Umbilical cord (tissue), 2 donors: ENCODE measurements around the gene LRRC43. TPM values are rescaled to one million over a fixed set of nuclear protein-coding genes. Genes with fewer than 3 reads are reported as not detected.

Source experiments
- DNase-seq: peaks from one replicate; pipeline ENCODE4 v3.0.0-alpha.2; 2015; ENCODE audit warnings: low spot score
- total RNA-seq: library from RNA; depleted of rRNA; stranded (reverse); fragments of >200 nt; gene quantifications from one replicate; pipeline ENCODE4 v1.2.3, GENCODE V29; 2014; ENCODE audit warnings: low replicate concordance; ENCODE audit not compliant: insufficient read depth

Gene LRRC43
- total RNA-seq, 1 donor from 2014 or later = 1.7 TPM

DNA sequence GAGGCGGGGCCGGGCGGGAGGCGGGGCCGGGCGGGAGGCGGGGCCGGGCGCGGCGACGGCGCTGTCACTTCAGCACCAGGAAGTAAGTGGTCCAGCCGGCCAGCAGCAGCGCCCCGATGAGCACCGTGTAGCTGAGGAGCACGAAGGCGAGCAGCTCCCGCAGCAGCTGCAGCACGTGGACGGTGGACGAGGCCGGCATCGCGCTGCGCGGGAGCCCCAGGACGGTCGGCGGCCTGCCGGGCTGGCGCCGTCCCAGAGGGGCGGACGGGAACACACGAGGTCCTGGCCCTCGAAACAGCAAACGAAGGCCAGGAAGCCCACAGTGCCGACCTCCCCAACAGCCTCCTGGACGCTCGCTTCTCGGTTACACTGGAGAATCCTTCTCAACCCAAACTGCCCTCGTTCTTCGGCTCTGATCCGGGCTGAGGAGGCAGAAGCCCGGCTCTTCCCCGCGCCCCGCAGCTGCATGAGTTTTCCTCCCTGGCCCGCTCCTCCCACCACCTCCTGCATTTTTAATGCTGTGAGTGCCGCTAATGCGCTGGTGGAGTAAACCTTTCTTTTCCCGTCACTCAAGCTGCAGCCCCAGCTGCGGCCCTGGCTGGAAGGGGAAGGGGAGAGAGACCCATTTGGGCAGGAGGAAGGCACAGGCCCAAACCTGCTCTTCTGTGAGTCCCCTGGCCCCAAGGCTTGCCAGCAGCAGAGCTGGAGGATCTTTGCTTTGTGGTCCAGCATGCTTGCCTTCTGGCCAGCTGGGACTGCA, 43.6 kb downstream of the LRRC43 start:
- DNase-seq = no peak

DNA sequence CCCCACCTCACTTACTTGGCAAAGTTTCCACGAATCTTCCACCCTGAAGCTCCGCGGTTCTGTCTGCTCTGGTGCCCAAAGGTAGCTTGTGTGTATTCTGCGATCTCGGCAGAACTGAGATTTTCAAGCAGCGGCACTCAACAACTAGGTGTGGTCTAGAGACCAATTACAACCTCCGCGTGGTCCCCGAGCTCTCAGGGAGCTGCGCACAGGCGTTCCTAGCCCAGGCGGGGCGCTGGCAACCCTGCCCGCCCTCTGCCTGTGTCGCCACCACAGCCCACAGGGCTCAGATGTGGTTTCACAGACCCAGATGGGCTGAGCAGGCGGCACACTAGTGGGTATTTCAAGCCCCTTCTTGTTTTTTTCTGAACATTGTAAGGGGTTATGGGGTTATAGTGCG, 44.4 kb downstream of the LRRC43 start:
- DNase-seq = no peak

DNA sequence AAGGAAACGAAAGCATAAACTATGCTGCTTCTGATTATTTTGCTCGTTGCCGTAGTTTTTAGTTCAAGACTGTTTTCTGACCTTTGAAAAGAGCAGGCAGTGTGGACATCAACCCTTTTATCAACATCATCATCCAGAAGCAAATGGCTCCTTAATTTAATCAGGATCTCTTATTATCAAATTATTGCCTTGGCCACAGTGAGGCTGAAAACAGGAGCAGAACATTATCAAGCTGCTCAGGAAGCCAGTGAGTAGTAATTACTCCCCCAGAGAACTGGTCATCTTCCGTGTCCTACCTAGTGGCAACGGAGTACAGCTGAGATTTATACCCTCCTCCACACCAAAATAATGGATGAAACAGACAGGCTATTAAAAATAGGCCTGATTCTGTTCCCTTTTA, 45.2 kb downstream of the LRRC43 start:
- DNase-seq = no peak

DNA sequence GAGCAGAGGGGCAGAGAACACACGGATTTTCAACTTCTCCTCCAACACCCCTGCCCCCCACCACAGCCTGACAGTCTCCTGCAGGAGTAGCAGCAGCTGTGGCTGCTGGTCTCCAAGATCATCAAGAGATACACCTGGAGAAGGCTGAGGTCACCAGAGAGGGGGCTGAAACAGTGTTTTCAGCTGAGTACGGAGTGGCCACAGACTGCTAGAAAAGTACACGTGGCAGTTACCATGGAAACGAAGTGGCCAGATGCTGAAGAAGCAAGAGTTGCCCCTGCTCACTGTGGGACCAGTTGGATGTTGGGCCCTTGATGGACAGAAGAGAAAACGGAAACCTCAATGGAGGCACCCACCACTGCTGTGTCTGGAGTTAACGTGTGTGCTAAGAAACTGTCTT, 47.9 kb downstream of the LRRC43 start:
- DNase-seq = no peak

DNA sequence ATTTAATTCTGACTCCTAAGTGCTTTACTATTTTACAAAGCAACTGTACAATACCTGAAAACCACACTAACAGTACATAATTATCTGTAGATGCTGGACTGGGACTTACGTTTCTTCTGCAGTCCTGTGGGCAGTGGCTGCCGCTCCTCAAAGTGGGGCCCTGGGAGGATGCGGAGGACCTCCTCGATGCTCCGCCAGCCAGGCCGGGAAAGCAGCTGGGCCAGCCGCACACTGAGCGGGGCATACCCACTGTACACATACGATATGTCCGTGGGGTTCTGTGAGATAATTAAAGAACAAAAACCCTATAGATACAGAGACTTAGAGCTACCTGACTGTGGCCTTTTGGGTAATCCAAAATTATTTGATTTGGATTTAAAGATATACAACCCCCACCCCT, 49.8 kb downstream of the LRRC43 start:
- DNase-seq = no peak

DNA sequence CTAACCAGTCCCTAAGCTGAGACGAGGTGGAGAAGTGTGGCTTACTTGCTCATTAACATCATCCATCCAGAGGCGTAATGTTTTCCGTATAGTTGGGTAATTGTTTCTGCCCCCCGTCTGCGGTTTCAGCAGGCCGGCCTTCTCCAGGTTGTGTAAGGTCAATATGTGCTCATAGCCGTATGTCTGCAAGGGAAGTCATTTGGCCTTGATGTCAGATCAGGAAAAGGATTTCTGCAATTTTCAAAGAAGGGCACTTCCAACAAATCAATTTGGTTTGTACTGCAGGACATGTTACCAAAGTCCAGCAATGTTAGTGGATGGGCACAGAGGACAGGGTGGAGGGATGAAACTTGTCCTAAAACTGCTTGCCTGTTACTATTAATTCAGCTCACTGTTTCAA, 52.8 kb downstream of the LRRC43 start:
- no peak for DNase-seq

DNA sequence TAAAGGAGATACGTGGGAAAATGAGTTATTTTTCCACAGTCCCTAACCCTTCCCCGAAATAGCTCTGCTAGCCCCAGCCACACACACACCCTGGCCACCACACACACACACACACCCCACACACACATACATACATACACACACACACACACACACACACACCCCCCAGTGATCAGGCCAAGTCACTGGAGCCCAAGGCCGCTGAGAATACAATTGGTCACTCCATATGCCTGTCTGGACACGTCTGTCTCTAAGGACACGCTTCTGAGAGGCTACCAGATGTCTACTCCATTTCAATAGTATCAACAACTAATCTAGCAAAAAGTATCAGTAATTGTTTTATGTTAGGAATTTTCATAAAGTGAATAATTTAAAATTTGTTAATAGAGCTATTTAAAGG, 55.9 kb downstream of the LRRC43 start:
- DNase-seq = no peak

DNA sequence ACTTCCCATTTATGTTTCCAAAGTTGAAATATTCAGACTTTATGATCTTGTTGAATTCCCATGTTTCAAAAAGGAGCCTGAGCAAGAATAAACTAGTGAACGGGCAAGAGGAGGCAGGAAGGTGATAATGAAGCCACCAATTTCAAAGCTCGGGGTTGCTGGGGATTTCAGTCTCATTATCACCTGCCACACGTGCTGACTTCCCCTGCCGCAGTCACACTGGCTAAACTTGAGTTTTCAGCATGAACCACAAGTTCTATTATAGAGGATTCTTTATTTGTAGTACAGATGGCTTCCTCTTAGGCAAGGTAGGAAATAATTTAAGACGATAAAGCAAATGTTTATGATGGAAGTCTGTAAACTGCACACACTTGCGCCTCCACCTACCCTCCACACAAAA, 61.0 kb downstream of the LRRC43 start:
- DNase-seq = no peak

DNA sequence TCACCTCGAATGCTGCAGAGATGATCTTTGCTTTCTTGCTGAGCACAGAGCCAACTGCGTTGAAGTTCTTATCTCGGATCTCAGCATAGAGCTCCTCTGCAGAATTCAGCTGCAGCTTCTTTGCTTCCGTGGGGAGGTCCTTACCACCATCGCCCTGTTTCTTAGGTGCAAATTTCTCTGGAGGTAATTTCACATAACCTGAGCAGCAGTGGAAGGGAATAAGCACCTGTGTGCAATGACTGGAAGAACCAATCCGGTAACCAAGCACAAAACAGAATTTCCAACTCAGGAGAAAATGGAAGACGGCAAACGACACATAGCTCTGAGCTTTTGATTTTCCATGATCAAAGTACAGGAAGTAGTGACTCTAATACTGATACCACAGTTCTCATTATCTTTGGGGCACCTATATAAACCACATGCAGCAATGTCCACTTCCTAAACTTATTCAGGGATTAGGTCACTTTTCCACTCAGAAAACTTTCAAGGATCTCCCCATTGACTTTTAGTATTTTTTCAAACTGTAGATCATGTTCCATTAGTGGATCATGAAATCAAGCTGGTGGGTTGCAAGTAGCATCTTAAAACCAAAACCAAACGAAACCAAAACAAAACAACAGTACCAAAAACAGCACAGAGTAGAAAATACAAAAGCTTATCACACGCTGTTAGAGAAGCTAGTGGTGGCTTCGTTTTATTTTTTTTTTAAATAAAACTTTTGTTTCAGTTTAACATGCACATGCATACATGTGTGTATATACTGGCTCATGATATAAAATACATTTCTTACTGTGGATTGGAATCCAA, 61.8 kb downstream of the LRRC43 start:
- no peak for DNase-seq

DNA sequence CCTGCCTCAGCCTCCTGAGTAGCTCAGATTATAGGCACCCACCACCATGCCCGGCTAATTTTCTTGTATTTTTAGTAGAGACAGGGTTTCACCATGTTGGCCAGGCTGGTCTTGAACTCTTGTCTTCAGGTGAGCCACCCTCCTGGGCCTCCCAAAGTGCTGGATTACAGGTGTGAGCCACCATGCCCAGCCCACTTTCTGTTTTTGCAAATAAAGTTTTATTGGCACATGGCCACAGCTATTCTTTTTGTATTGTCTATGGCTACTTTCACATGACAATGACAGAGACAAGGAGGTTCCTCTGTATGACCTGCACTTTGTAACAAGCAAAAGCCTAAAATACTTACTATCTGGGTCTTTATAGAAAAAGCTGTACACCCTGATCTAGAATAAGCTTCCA, 62.6 kb downstream of the LRRC43 start:
- no peak for DNase-seq

DNA sequence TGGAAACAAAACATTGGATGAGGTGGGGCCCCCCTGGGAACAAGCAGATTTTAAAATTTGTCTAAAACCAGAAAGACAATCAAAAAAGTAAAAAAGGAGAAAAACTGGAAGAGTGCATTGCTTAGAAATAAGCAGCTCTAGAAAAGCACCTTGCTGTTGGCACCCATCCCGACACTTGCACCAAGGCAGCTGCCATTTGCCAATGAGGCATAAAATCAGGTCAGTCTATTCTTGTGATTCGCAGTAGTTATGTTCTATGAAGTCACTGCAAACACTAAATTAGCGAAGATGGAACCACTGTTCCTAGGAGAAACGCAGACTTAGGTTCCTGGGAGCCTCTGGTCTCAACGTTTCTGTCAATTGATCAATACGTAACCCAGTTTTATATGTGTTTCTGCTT, 67.1 kb downstream of the LRRC43 start:
- no peak for DNase-seq

DNA sequence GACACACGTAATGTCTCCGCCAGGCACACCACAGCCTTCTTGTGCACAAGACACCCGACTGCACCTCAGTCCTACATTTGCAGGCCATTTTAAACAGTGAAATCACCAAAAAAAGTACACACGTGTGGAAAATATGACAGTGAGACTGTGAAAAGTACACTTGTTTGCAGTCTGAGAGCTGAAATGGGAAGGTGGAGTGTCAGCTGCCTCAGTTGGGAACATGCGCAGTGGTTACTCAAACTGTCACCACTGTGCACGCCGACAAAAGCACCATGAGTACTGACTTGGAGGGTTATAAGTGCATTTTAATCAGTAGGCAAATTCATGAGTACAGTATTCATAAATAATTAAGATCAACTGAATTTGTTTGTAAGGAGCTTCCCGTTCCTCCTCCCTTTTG, 67.6 kb downstream of the LRRC43 start:
- no peak for DNase-seq

Other genes starting within 250 kb of the LRRC43 start
- gene BCL7A, start 161.2 kb upstream of the LRRC43 start, total RNA-seq = 10.4 TPM
- gene MLXIP, start 104.4 kb upstream of the LRRC43 start, total RNA-seq = 13.2 TPM
- gene IL31, start 8.9 kb upstream of the LRRC43 start, total RNA-seq = not detected
- 3.6 TPM for gene B3GNT4, start 20.6 kb downstream of the LRRC43 start, total RNA-seq
- gene DIABLO, start 42.9 kb downstream of the LRRC43 start, total RNA-seq = 68.6 TPM
- gene VPS33A, start 83.4 kb downstream of the LRRC43 start, total RNA-seq = 34.7 TPM
- 88.1 TPM for gene CLIP1, start 239.5 kb downstream of the LRRC43 start, total RNA-seq